Common myeloid progenitor, CD34-positive (primary cell): ENCODE results near the gene GRM4.

ENCODE experiments used
- CTCF ChIA-PET: fragments of 350-600 bp; sonication (Branson Sonifier 250); formaldehyde crosslinking; loops from one replicate; lab custom pipeline; 2021; ENCODE audit warnings: antibody characterized with exemption; lab: Charles Lee
- POLR2A ChIA-PET: fragments of 350-600 bp; sonication (Branson Sonifier 250); formaldehyde crosslinking; loops from one replicate; lab custom pipeline; 2021; ENCODE audit warnings: antibody characterized with exemption; lab: Charles Lee
- DNase-seq, 3 donors: peaks; one replicate each; pipeline versions ENCODE4 v3.0.0 to v3.0.0-alpha.2; 2013
- H3K27ac ChIP-seq, 2 experiments: 1 replicate in 1 of 2; 2 replicates in 1 of 2; pipeline ENCODE4 v1.7.0; 2013; ENCODE audit warnings: inconsistent platforms in 2 of 2, low read length in 2 of 2, mild to moderate bottlenecking in 2 of 2, low read depth in 1 of 2, moderate library complexity in 1 of 2; ENCODE audit not compliant: severe bottlenecking in 2 of 2, insufficient read depth in 1 of 2, poor library complexity in 1 of 2
- H3K27me3 ChIP-seq, 5 experiments: replicated peaks in 2 of 5; 1 replicate in 3 of 5; 2 replicates in 2 of 5; pipeline versions ENCODE4 v1.6.1 to v1.7.0; 2013; ENCODE audit warnings: low read length in 4 of 5, mild to moderate bottlenecking in 2 of 5, moderate library complexity in 2 of 5, inconsistent platforms in 1 of 5; ENCODE audit not compliant: insufficient read depth in 5 of 5, control insufficient read depth in 4 of 5
- H3K36me3 ChIP-seq, 4 experiments: 1 replicate in 2 of 4; 2 replicates in 2 of 4; pipeline versions ENCODE4 v1.6.1 to v1.7.0; 2013; ENCODE audit warnings: low read length in 3 of 4, control low read depth in 1 of 4, mild to moderate bottlenecking in 1 of 4; ENCODE audit not compliant: control insufficient read depth in 4 of 4, insufficient read depth in 4 of 4
- H3K4me1 ChIP-seq, 4 experiments: 1 replicate in 3 of 4; 2 replicates in 1 of 4; pipeline versions ENCODE4 v1.6.1 to v1.7.1; 2013; ENCODE audit warnings: low read length in 3 of 4, mild to moderate bottlenecking in 3 of 4, control low read depth in 1 of 4, inconsistent platforms in 1 of 4, moderate library complexity in 1 of 4; ENCODE audit not compliant: control insufficient read depth in 4 of 4, insufficient read depth in 4 of 4; ENCODE audit errors: control extremely low read depth in 1 of 4
- H3K4me3 ChIP-seq, 7 experiments: 1 replicate in 4 of 7; 2 replicates in 3 of 7; pipeline versions ENCODE4 v1.5.1 to v1.7.0; 2013; ENCODE audit warnings: mild to moderate bottlenecking in 7 of 7, low read length in 6 of 7, moderate library complexity in 6 of 7, inconsistent platforms in 2 of 7, low read depth in 2 of 7, control low read depth in 1 of 7; ENCODE audit not compliant: insufficient read depth in 4 of 7, control insufficient read depth in 1 of 7; ENCODE audit errors: extremely low read depth in 1 of 7
- H3K9me3 ChIP-seq, 5 experiments: 1 replicate in 4 of 5; 2 replicates in 1 of 5; pipeline versions ENCODE4 v1.6.1 to v1.7.1; 2013; ENCODE audit warnings: low read length in 4 of 5, mild to moderate bottlenecking in 2 of 5, inconsistent platforms in 1 of 5, low read depth in 1 of 5, moderate library complexity in 1 of 5; ENCODE audit not compliant: control insufficient read depth in 4 of 5, insufficient read depth in 2 of 5; ENCODE audit errors: control extremely low read depth in 1 of 5
- WGBS: methylation state at CpG from one replicate; pipeline ENCODE4 v1.1.5; 2013; ENCODE audit not compliant: insufficient coverage; 5-methylcytosine and 5-hydroxymethylcytosine counted together

The GRM4 gene

DNA sequence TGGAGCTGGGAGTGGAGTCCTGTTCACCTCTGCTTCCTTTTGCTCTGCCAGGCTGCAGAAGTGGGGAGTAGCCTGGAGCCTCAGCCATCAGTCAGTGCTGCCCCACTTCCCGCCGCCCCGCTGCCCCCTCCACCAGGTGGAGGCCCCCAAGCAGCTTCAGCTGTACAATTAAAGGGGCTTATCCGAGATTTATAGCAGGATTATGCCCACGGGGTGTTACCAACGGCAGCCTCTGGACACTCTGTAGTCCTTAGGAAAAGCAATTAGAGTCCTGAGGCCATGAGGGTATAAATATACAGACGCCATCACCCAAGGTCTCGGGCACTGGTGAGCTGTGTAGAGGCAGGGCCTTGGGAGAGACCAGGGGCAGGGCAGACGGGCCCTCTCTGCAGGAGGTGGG is 55.4 kb downstream of the GRM4 start:
- ChIA-PET CTCF (no interaction called here), POLR2A (no interaction called here)
- no peaks in the 10 kb centered on the region for H3K36me3 ChIP-seq
- 85% methylated on average over 7 of the region's 9 CpGs for WGBS
- H3K9me3 ChIP-seq, result peaks cover 0 to 2% (median 0%) of the 10 kb centered on the region in 5 experiments
- H3K4me1 ChIP-seq, result no peaks in the 10 kb centered on the region
- H3K27me3 ChIP-seq, result peaks cover 0 to 18% (median 2%) of the 10 kb centered on the region in 5 experiments
- DNase-seq, result no peak
- H3K4me3 ChIP-seq, result no peak overlapping the region
- H3K27ac ChIP-seq, result no peak overlapping the region

DNA sequence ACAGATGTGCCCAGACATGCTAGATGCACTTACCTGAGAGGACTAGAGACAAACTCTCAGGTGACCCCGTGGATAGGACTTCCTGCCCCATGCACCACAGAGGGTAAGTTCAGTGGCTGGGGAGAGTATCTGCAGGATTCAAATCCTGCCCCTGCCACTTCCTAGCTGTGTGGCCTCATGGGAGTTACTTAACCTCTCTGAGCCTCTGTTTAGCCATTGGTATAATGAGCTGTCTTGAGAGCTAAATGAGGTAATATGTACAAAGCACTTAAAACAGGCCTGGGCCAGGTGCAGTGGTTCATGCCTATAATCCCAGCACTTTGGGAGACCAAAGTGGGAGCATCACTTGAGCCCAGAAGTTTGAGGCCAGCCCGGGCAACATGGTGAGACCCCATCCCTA is 59.3 kb downstream of the GRM4 start:
- H3K36me3 ChIP-seq, result no peaks in the 10 kb centered on the region
- ChIA-PET POLR2A (no interaction called here), CTCF (interaction anchor here (1.1 kb wide), 1 partner anchor 17 kb away, joined by 3 read pairs; no protein-coding TSS in a partner anchor)
- no peak overlapping the region for H3K27ac ChIP-seq
- peaks cover 0 to 4% (median 0%) of the 10 kb centered on the region in 4 experiments for H3K4me1 ChIP-seq
- no peaks in the 10 kb centered on the region for H3K27me3 ChIP-seq
- no peak overlapping the region for H3K4me3 ChIP-seq
- no peak for DNase-seq
- WGBS, result 90% methylated on average over 2 of the region's 2 CpGs
- H3K9me3 ChIP-seq, result no peaks in the 10 kb centered on the region

DNA sequence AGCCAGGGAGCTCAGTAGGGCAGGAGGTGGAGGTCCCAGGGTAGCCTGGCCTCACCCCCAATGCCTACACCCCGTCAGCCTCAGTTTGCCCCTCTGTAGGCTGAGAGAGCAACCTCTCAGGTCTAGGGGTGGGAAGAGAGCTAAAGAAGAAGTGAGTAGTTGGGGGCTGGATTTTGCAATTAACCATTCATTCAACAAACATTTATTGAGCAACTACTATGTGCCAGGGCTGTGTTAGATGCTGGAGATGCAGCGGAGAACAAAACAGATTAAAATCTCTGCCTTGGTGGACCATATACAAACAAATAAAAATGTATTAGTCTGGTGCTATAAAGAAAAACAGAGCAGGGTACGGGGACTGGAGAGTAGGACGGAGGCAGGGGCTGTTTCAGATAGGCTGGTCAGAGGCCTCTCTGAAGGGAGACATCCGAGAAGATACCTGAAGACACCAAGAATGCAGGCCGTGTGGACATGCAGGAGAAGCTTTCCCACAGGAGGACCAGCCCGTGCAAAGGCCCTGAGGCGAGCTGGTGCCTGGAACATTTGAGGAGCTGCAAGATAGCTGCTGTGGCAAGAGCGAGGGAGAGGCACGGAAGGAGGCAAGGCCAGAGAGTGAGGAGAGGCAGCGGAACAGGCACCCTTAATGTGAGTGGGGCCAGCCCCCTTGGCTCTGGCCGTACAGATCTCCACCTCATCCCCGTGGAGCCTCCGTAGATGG is 60.3 kb downstream of the GRM4 start:
- ChIA-PET CTCF (interaction anchor here (1.1 kb wide), 1 partner anchor 16 kb away, joined by 3 read pairs; no protein-coding TSS in a partner anchor), POLR2A (no interaction called here)
- Histone ChIP-seq H3K9me3 (no peaks in the 10 kb centered on the region), H3K27me3 (no peaks in the 10 kb centered on the region), H3K4me1 (peaks cover 0 to 4% (median 0%) of the 10 kb centered on the region in 4 experiments), H3K27ac (no peak overlapping the region), H3K36me3 (no peaks in the 10 kb centered on the region), H3K4me3 (no peak overlapping the region)
- WGBS, result 98% methylated on average over 12 of the region's 14 CpGs
- no peak for DNase-seq

DNA sequence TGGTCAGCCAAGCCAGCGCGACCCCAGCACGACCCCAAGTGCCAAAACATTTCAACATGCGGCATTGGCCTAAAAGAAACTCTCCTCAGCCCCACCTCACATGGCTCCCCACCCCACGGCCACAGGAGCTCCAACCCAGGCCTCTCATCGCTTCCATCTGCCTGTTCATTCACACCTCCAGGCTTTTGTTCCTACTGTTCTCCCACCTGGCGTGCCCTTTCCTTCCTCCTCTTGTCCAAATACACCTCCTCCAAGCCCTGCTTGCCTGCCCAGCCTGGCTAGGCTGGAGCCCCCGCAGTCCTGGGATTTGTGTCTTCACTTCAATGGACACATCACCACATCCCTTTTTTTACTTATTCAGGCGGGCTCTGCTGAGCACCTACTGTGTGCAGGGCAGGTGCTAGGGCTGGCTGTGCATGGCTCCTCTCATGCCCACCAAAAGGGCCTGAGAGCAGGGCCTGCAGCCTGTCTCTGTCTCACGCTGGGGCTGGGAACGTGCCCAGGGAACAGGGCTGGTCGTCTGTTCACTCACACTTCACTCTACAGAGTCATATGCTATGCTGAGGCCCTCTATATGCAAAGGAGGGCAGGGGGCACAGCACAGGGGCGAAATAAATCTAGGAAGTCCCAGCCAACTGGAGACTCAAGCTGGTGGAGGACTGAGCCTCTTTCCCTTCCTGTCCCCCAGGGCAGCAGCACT is 61.1 kb downstream of the GRM4 start:
- ChIA-PET CTCF (no interaction called here), POLR2A (no interaction called here)
- Histone ChIP-seq H3K27me3 (no peaks in the 10 kb centered on the region), H3K4me3 (no peak overlapping the region), H3K4me1 (peaks cover 0 to 4% (median 0%) of the 10 kb centered on the region in 4 experiments), H3K9me3 (no peaks in the 10 kb centered on the region), H3K27ac (no peak overlapping the region), H3K36me3 (no peaks in the 10 kb centered on the region)
- DNase-seq, result no peak
- WGBS, result 90% methylated on average over 13 of the region's 13 CpGs

DNA sequence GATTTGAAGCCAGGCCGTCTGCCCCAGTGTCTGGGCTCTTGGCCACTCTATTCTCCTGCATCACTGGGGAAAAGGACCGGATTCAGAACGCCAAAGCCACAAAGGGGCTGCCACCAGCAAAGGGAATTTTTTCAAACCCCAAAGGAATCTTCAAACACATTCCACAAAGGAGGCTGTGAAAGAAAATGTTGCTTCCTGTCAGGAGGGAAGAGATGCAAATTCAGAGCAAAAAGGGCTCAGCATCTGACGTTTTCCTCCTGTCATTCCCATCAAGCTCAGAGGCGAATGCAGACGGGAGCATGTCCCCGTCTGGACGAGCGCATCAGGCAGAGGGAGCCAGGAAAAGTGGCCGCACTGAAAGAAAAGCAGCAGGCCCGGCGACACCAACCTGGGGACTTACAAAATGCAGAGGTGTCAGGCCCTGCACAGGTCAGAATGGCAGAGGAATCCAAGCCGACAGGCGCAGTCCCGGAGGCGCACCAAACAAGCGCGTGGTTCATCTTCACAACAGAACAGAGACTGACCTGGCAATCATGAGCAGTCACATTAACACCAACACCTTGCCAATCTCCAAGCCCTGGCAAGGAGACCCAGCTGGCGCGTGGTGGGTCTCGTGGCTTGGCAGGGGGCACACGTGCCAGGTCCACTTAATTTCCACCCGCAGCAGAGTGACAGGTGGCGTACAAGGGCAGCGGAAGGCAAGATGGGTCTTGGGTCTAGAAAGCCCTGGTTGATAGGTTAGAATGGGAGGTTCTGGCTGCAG is 62.8 kb downstream of the GRM4 start:
- no peaks in the 10 kb centered on the region for H3K9me3 ChIP-seq
- DNase-seq, result no peak
- POLR2A ChIA-PET, result no interaction called here
- H3K27me3 ChIP-seq, result peaks cover 0 to 2% (median 0%) of the 10 kb centered on the region in 5 experiments
- 88% methylated on average over 17 of the region's 25 CpGs for WGBS
- H3K4me1 ChIP-seq, result peaks cover 0 to 4% (median 0%) of the 10 kb centered on the region in 4 experiments
- CTCF ChIA-PET, result no interaction called here
- no peaks in the 10 kb centered on the region for H3K36me3 ChIP-seq
- no peak overlapping the region for H3K27ac ChIP-seq
- no peak overlapping the region for H3K4me3 ChIP-seq

DNA sequence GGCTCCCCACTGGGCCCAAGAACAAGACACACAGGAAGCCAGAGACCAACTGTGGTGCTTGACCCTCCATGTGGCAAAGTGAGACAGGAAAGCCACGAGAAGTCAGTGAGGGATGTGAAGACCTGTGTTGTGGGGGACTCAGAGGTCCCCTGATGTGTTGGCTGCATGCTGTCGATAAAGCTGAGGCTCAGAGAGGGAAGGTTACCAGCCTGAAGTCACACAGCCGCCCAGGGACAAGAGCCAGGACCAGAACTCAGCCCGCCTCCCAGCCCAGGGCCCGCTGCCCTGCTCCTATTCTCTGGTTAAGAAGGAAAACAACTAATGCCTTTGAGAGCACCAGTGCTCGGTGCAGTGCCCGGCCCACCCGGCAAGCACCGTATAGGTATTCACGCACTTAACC is 63.5 kb downstream of the GRM4 start:
- H3K9me3 ChIP-seq, result no peaks in the 10 kb centered on the region
- no peaks in the 10 kb centered on the region for H3K36me3 ChIP-seq
- peaks cover 0 to 4% (median 0%) of the 10 kb centered on the region in 5 experiments for H3K27me3 ChIP-seq
- H3K4me3 ChIP-seq, result no peak overlapping the region
- CTCF ChIA-PET, result interaction anchor here (1.0 kb wide), 1 partner anchor 27 kb away, joined by 5 read pairs; no protein-coding TSS in a partner anchor
- WGBS, result 87% methylated on average over 9 of the region's 10 CpGs
- DNase-seq, result no peak
- H3K4me1 ChIP-seq, result peaks cover 0 to 4% (median 0%) of the 10 kb centered on the region in 4 experiments
- H3K27ac ChIP-seq, result no peak overlapping the region
- POLR2A ChIA-PET, result no interaction called here
